Body of pancreas (tissue), 4 donors: ENCODE results near the gene PDE1C. TPM values are rescaled to one million over a fixed set of nuclear protein-coding genes. Genes with fewer than 3 reads are reported as not detected.

ENCODE experiments used
- ATAC-seq: fragments of 150-250 bp; one replicate; pipeline ENCODE4 v1.9.1; 2016
- DNase-seq, 4 donors: peaks; one replicate each; pipeline ENCODE4 v3.0.0-alpha.2; 2019
- H3K27ac ChIP-seq, 4 donors: fragments of 200-600 bp; sonication (generic); 1 replicate in 3 of 4; 2 replicates in 1 of 4; pipeline versions ENCODE4 v1.5.1 to v1.6.1; 2016 to 2019; ENCODE audit warnings: mild to moderate bottlenecking in 1 of 4, mixed read lengths in 1 of 4, moderate library complexity in 1 of 4
- H3K27me3 ChIP-seq, 2 donors: fragments of 200-600 bp; sonication (generic); one replicate each; pipeline ENCODE4 v1.6.0; 2016; ENCODE audit warnings: mild to moderate bottlenecking in 1 of 2
- H3K36me3 ChIP-seq, 2 donors: fragments of 200-600 bp; sonication (generic); replicated peaks in 1 of 2; 2 replicates each; pipeline ENCODE4 v1.5.1; 2016; ENCODE audit warnings: low read depth in 2 of 2; ENCODE audit not compliant: insufficient read depth in 1 of 2
- H3K4me1 ChIP-seq: fragments of 200-600 bp; sonication (generic); one replicate; pipeline ENCODE4 v1.6.0; 2016
- H3K4me3 ChIP-seq, 2 donors: fragments of 200-600 bp; sonication (generic); 1 replicate in 1 of 2; 2 replicates in 1 of 2; pipeline ENCODE4 v1.5.1; 2016 to 2019
- H3K9me3 ChIP-seq, 3 donors: fragments of 200-600 bp; sonication (generic); 1 replicate in 2 of 3; 2 replicates in 1 of 3; pipeline ENCODE4 v1.5.1; 2016
- CTCF ChIP-seq, 7 experiments: fragments of 450-650 bp in 4 of 7; fragments of 200-600 bp in 3 of 7; sonication (generic) in 3 of 7; IDR thresholded peaks; one replicate each; pipeline ENCODE4 v1.5.1; 2016 to 2019; ENCODE audit warnings: antibody characterized with exemption in 7 of 7
- POLR2A ChIP-seq, 3 donors: fragments of 450-650 bp; IDR thresholded peaks; one replicate each; pipeline ENCODE4 v1.6.1; 2016; ENCODE audit warnings: antibody characterized with exemption in 3 of 3, mild to moderate bottlenecking in 2 of 3
- WGBS, 2 donors: methylation state at CpG; one replicate each; pipeline ENCODE4 v1.1.5; 2017; 5-methylcytosine and 5-hydroxymethylcytosine counted together
- intact Hi-C: fragments of 100-400 bp; cut with DNase I; formaldehyde crosslinking; loops from one replicate; pipeline ENCODE4 v1.15.1; 2023
- total RNA-seq, 2 donors: library from RNA; depleted of rRNA; stranded (reverse); fragments of >200 nt; gene quantifications; one replicate each; pipeline ENCODE4 v1.1.0, GENCODE V29; 2016

PDE1C gene
- total RNA-seq, 2 donors from 2014 or later = 1.8 to 4.9 TPM

GRCh38 chr7:31997423-31997822 lies 72.8 kb downstream of the PDE1C start:
- Histone ChIP-seq H3K36me3 (no peaks in the 10 kb centered on the region), H3K27me3 (no peaks in the 10 kb centered on the region), H3K27ac (no peak overlapping the region), H3K4me3 (no peak overlapping the region), H3K9me3 (peaks cover 0 to 9% (median 0%) of the 10 kb centered on the region in 3 donors), H3K4me1 (no peaks in the 10 kb centered on the region)
- intact Hi-C loops = no loop called here
- ATAC-seq (no peak), DNase-seq (no peak)
- 74 to 86% methylated on average over 2 of the region's 2 CpGs for WGBS, 2 donors
- TF ChIP-seq CTCF (IDR thresholded peaks at IDR 0.05) = no peak
- TF ChIP-seq POLR2A (IDR thresholded peaks at IDR 0.05) = no peak

- DNase-seq (no peak), ATAC-seq (no peak)
- intact Hi-C loops = no loop called here
- WGBS, 2 donors = 91 to 93% methylated on average over 2 of the region's 2 CpGs
- Histone ChIP-seq H3K36me3 (no peaks in the 10 kb centered on the region), H3K27me3 (no peaks in the 10 kb centered on the region), H3K9me3 (no peaks in the 10 kb centered on the region), H3K27ac (no peak overlapping the region), H3K4me3 (no peak overlapping the region), H3K4me1 (no peaks in the 10 kb centered on the region)
- TF ChIP-seq CTCF (IDR thresholded peaks at IDR 0.05) = no peak
- TF ChIP-seq POLR2A (IDR thresholded peaks at IDR 0.05) = no peak
Observed at GRCh38 chr7:31995134-31995533, 75.1 kb downstream of the PDE1C start.

- intact Hi-C loops = no loop called here
- DNase-seq (no peak), ATAC-seq (no peak)
- TF ChIP-seq POLR2A (IDR thresholded peaks at IDR 0.05) = no peak
- no peak for TF ChIP-seq CTCF (IDR thresholded peaks at IDR 0.05)
- Histone ChIP-seq H3K9me3 (no peaks in the 10 kb centered on the region), H3K4me1 (peaks cover 6% of the 10 kb centered on the region), H3K4me3 (no peak overlapping the region), H3K27me3 (no peaks in the 10 kb centered on the region), H3K36me3 (no peaks in the 10 kb centered on the region), H3K27ac (no peak overlapping the region)
- 50 to 52% methylated on average over 3 of the region's 3 CpGs for WGBS, 2 donors
Observed at GRCh38 chr7:31991846-31992245, 78.4 kb downstream of the PDE1C start.

DNA sequence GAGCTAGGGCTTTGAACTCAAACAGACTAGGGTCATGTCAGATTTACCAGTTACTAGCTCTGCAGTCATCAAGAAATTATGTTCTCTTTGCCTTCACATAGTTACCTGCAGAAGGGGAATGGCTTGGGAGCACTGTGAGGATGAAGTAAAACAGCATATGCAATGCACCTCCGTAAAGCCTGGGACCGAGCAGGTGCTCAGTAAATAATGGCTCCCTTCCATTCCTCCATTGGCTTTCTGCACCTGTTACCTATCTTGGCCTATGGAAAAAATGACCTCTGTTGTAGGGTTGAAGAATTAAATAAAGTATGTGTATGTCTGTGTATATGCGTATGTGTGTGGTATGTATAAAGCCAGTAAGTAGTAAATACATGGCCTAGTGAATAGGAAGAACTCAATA lies 78.8 kb downstream of the PDE1C start:
- Histone ChIP-seq H3K4me3 (no peak overlapping the region), H3K36me3 (no peaks in the 10 kb centered on the region), H3K27ac (no peak overlapping the region), H3K4me1 (peaks cover 6% of the 10 kb centered on the region), H3K9me3 (no peaks in the 10 kb centered on the region), H3K27me3 (no peaks in the 10 kb centered on the region)
- intact Hi-C loops = no loop called here
- 44 to 51% methylated on average over 3 of the region's 3 CpGs for whole genome bisulfite sequencing, 2 donors
- TF ChIP-seq CTCF (IDR thresholded peaks at IDR 0.05) (no peak), POLR2A (IDR thresholded peaks at IDR 0.05) (no peak)
- ATAC-seq (no peak), DNase-seq (peak in 1 of 4 donors; percentile 7)

- H3K36me3 ChIP-seq = no peaks in the 10 kb centered on the region
- DNase-seq = no peak
- H3K4me1 ChIP-seq = peaks cover 6% of the 10 kb centered on the region
- no peaks in the 10 kb centered on the region for H3K9me3 ChIP-seq
- no peak overlapping the region for H3K4me3 ChIP-seq
- intact Hi-C loops = no loop called here
- TF ChIP-seq CTCF (IDR thresholded peaks at IDR 0.05) (no peak), POLR2A (IDR thresholded peaks at IDR 0.05) (no peak)
- no peak for ATAC-seq
- H3K27ac ChIP-seq = no peak overlapping the region
- 57 to 60% methylated on average over 5 of the region's 5 CpGs for WGBS, 2 donors
- H3K27me3 ChIP-seq = no peaks in the 10 kb centered on the region
Observed at GRCh38 chr7:31986878-31987518, 83.2 kb downstream of the PDE1C start.
